KMS-11 (cell line): ENCODE results near the gene RALGAPA2.

Experiments used
- H2AFZ ChIP-seq: fragments of 200-600 bp; sonication (generic); 2 replicates; pipeline ENCODE4 v1.6.1; 2016; ENCODE audit warnings: antibody characterized with exemption, mixed run types, low read depth
- H3K27ac ChIP-seq: fragments of 200-600 bp; sonication (generic); 2 replicates; pipeline ENCODE4 v1.6.1; 2016; ENCODE audit warnings: mild to moderate bottlenecking, mixed run types
- H3K27me3 ChIP-seq: fragments of 200-600 bp; sonication (generic); 2 replicates; pipeline ENCODE4 v1.6.1; 2017; ENCODE audit warnings: mild to moderate bottlenecking, low read depth, mixed run types, moderate library complexity; ENCODE audit not compliant: insufficient read depth
- H3K36me3 ChIP-seq: fragments of 200-600 bp; sonication (generic); 2 replicates; pipeline ENCODE4 v1.6.1; 2017; ENCODE audit warnings: mild to moderate bottlenecking, mixed run types; ENCODE audit not compliant: insufficient read depth
- H3K4me1 ChIP-seq: fragments of 200-600 bp; sonication (generic); 2 replicates; pipeline ENCODE4 v1.6.1; 2016; ENCODE audit warnings: mild to moderate bottlenecking, low read depth, mixed run types; ENCODE audit not compliant: poor library complexity, severe bottlenecking
- H3K4me2 ChIP-seq: fragments of 200-600 bp; sonication (generic); 2 replicates; pipeline ENCODE4 v1.7.0; 2016; ENCODE audit warnings: mild to moderate bottlenecking, mixed run types
- H3K4me3 ChIP-seq: fragments of 200-600 bp; sonication (generic); IDR thresholded peaks from 2 replicates; pipeline ENCODE4 v1.6.1; 2017; ENCODE audit warnings: low read depth, low read length, mixed read lengths; ENCODE audit not compliant: insufficient read depth
- H3K79me2 ChIP-seq: fragments of 200-600 bp; sonication (generic); 2 replicates; pipeline ENCODE4 v1.6.1; 2016; ENCODE audit warnings: low read depth, mixed run types; ENCODE audit not compliant: insufficient read depth
- H3K9ac ChIP-seq: fragments of 200-600 bp; sonication (generic); 2 replicates; pipeline ENCODE4 v1.6.1; 2016; ENCODE audit warnings: mild to moderate bottlenecking, mixed run types
- H4K20me1 ChIP-seq: fragments of 200-600 bp; sonication (generic); 2 replicates; pipeline ENCODE4 v1.6.1; 2016; ENCODE audit warnings: mild to moderate bottlenecking, mixed run types; ENCODE audit not compliant: insufficient read depth
- TF ChIP-seq, protein P1 (sequence below): fragments of 200-600 bp; sonication (generic); conservative IDR thresholded peaks from 2 replicates; pipeline ENCODE4 v1.6.1; 2017; ENCODE audit warnings: low read depth, mild to moderate bottlenecking, antibody characterized with exemption, low read length, moderate library complexity, mixed read lengths

RALGAPA2 gene

GRCh38 chr20:20706285-20706684, 6.2 kb downstream of the RALGAPA2 start:
- H3K27me3 ChIP-seq, result no peaks in the 10 kb centered on the region
- TF ChIP-seq, protein P1, sequence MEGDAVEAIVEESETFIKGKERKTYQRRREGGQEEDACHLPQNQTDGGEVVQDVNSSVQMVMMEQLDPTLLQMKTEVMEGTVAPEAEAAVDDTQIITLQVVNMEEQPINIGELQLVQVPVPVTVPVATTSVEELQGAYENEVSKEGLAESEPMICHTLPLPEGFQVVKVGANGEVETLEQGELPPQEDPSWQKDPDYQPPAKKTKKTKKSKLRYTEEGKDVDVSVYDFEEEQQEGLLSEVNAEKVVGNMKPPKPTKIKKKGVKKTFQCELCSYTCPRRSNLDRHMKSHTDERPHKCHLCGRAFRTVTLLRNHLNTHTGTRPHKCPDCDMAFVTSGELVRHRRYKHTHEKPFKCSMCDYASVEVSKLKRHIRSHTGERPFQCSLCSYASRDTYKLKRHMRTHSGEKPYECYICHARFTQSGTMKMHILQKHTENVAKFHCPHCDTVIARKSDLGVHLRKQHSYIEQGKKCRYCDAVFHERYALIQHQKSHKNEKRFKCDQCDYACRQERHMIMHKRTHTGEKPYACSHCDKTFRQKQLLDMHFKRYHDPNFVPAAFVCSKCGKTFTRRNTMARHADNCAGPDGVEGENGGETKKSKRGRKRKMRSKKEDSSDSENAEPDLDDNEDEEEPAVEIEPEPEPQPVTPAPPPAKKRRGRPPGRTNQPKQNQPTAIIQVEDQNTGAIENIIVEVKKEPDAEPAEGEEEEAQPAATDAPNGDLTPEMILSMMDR, result no peak

GRCh38 chr20:20702330-20703245, 9.9 kb downstream of the RALGAPA2 start:
- no peaks in the 10 kb centered on the region for H3K79me2 ChIP-seq
- H3K4me3 ChIP-seq, result no peak overlapping the region
- no peaks in the 10 kb centered on the region for H3K27me3 ChIP-seq
- no peak overlapping the region for H3K9ac ChIP-seq
- no peaks in the 10 kb centered on the region for H4K20me1 ChIP-seq
- TF ChIP-seq, protein P1, result no peak
- no peak overlapping the region for H3K4me2 ChIP-seq
- no peaks in the 10 kb centered on the region for H3K36me3 ChIP-seq
- H3K27ac ChIP-seq, result no peak overlapping the region
- no peaks in the 10 kb centered on the region for H3K4me1 ChIP-seq
- H2AFZ ChIP-seq, result no peak overlapping the region

More at GRCh38 chr20:20706285-20706684, 6.2 kb downstream of the RALGAPA2 start:
- Histone ChIP-seq H3K4me1 (peaks cover 6% of the 10 kb centered on the region), H3K4me2 (no peak overlapping the region), H4K20me1 (no peaks in the 10 kb centered on the region), H2AFZ (no peak overlapping the region), H3K36me3 (no peaks in the 10 kb centered on the region), H3K27ac (no peak overlapping the region), H3K4me3 (no peak overlapping the region), H3K9ac (no peak overlapping the region), H3K79me2 (no peaks in the 10 kb centered on the region)

DNA sequence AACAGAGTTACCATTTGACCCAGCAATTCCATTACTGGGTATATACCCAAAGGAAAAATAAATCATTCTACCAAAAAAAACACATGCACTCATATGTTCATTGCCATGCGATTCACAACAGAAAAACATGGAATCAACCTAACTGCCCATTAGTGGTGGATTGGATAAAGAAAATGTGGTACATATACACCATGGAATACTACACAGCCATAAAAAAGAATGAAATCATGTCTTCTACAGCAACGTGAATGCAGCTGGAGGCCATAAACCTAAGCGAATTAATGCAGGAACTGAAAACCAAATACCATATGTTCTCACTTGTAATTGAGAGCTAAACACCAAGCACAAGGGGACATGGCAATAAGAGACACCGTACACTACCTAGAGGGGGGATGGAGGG, 12.5 kb downstream of the RALGAPA2 start:
- no peak overlapping the region for H3K4me3 ChIP-seq
- H2AFZ ChIP-seq, result no peak overlapping the region
- H4K20me1 ChIP-seq, result no peaks in the 10 kb centered on the region
- H3K79me2 ChIP-seq, result no peaks in the 10 kb centered on the region
- no peak overlapping the region for H3K9ac ChIP-seq
- H3K4me1 ChIP-seq, result no peaks in the 10 kb centered on the region
- TF ChIP-seq, protein P1, result no peak
- H3K36me3 ChIP-seq, result no peaks in the 10 kb centered on the region
- no peaks in the 10 kb centered on the region for H3K27me3 ChIP-seq
- H3K4me2 ChIP-seq, result no peak overlapping the region
- no peak overlapping the region for H3K27ac ChIP-seq

DNA sequence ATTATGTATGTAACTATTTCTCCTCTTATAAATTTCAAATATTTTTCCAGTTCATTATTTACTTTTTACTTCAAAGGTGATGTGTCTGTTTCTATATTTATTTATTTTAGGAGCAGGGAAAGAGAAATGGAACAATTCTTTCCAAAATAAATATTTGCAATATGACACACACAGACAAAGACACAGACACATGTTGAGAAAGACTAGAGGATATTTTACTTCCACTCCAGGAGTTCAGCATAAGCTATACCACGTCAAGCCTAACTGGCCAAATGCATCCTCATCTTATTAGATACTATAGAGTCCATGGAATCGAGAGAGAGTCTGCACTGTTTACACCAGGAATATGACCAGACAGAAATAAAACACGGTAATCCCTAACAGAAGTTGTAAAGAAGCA, 13.3 kb downstream of the RALGAPA2 start:
- Histone ChIP-seq H3K4me2 (no peak overlapping the region), H3K4me3 (no peak overlapping the region), H3K36me3 (no peaks in the 10 kb centered on the region), H3K9ac (no peak overlapping the region), H3K4me1 (no peaks in the 10 kb centered on the region), H3K79me2 (no peaks in the 10 kb centered on the region), H4K20me1 (no peaks in the 10 kb centered on the region), H2AFZ (no peak overlapping the region), H3K27me3 (no peaks in the 10 kb centered on the region), H3K27ac (no peak overlapping the region)
- TF ChIP-seq, protein P1, result no peak
